Muscle layer of duodenum (tissue), 2 donors: ENCODE results near the gene RCC2.
A peak's percentile ranks its signal among the peaks of the same experiment; 100 is the strongest.

Experiments
- H3K27ac ChIP-seq: one replicate; pipeline ENCODE4 v1.7.0; 2013; ENCODE audit warnings: mild to moderate bottlenecking, low read length
- H3K27me3 ChIP-seq: one replicate; pipeline ENCODE4 v1.7.0; 2013; ENCODE audit warnings: low read depth, mild to moderate bottlenecking, control low read depth, low read length
- H3K36me3 ChIP-seq, 2 donors: one replicate each; pipeline ENCODE4 v1.7.0; 2013; ENCODE audit warnings: low read length in 2 of 2, control low read depth in 1 of 2, mild to moderate bottlenecking in 1 of 2; ENCODE audit not compliant: insufficient read depth in 2 of 2, control insufficient read depth in 1 of 2
- H3K4me1 ChIP-seq, 2 donors: one replicate each; pipeline ENCODE4 v1.7.0; 2013; ENCODE audit warnings: low read length in 2 of 2, mild to moderate bottlenecking in 2 of 2, control low read depth in 1 of 2, moderate library complexity in 1 of 2; ENCODE audit not compliant: insufficient read depth in 2 of 2, control insufficient read depth in 1 of 2
- H3K4me3 ChIP-seq, 2 donors: one replicate each; pipeline ENCODE4 v1.7.0; 2013; ENCODE audit warnings: low read length in 2 of 2, low read depth in 1 of 2, mild to moderate bottlenecking in 1 of 2
- H3K9me3 ChIP-seq, 2 donors: one replicate each; pipeline ENCODE4 v1.7.0; 2013; ENCODE audit warnings: low read length in 2 of 2, control low read depth in 1 of 2, mild to moderate bottlenecking in 1 of 2; ENCODE audit not compliant: control insufficient read depth in 1 of 2
- donor health status: healthy.

Gene RCC2

GRCh38 chr1:17441993-17442357 lies 2.5 kb upstream of the RCC2 start:
- no peaks in the 10 kb centered on the region for H3K27me3 ChIP-seq
- peaks cover 8 to 15% of the 10 kb centered on the region in 2 donors for H3K4me1 ChIP-seq
- no peak overlapping the region for H3K27ac ChIP-seq
- H3K9me3 ChIP-seq = no peaks in the 10 kb centered on the region
- H3K36me3 ChIP-seq = no peaks in the 10 kb centered on the region
- no peak overlapping the region for H3K4me3 ChIP-seq

- H3K4me3 ChIP-seq = no peak overlapping the region
- no peaks in the 10 kb centered on the region for H3K27me3 ChIP-seq
- peaks cover 8 to 21% of the 10 kb centered on the region in 2 donors for H3K4me1 ChIP-seq
- H3K9me3 ChIP-seq = no peaks in the 10 kb centered on the region
- no peaks in the 10 kb centered on the region for H3K36me3 ChIP-seq
- no peak overlapping the region for H3K27ac ChIP-seq
These were observed 2.0 kb upstream of the RCC2 start for GRCh38 chr1:17441265-17441992.

GRCh38 chr1:17440827-17441168 lies 1.3 kb upstream of the RCC2 start:
- Histone ChIP-seq H3K27ac (no peak overlapping the region), H3K4me3 (no peak overlapping the region)

GRCh38 chr1:17440074-17440826 lies 773 bp upstream of the RCC2 start:
- peaks cover 8 to 28% of the 10 kb centered on the region in 2 donors for H3K4me1 ChIP-seq
- H3K9me3 ChIP-seq = no peaks in the 10 kb centered on the region
- no peaks in the 10 kb centered on the region for H3K27me3 ChIP-seq
- no peaks in the 10 kb centered on the region for H3K36me3 ChIP-seq
- peak overlapping the region; percentile 75 to 85 for H3K4me3 ChIP-seq
- no peak overlapping the region for H3K27ac ChIP-seq

More at GRCh38 chr1:17440827-17441168, 1.3 kb upstream of the RCC2 start:
- H3K36me3 ChIP-seq = no peaks in the 10 kb centered on the region
- peaks cover 8 to 26% of the 10 kb centered on the region in 2 donors for H3K4me1 ChIP-seq
- H3K27me3 ChIP-seq = no peaks in the 10 kb centered on the region
- H3K9me3 ChIP-seq = no peaks in the 10 kb centered on the region

- Histone ChIP-seq H3K4me3 (peak overlapping the region; percentile 85 to 93), H3K4me1 (peaks cover 8 to 30% of the 10 kb centered on the region in 2 donors), H3K36me3 (peaks cover 2 to 6% of the 10 kb centered on the region in 2 donors), H3K9me3 (no peaks in the 10 kb centered on the region), H3K27ac (peak overlapping the region; percentile 77), H3K27me3 (no peaks in the 10 kb centered on the region)
These were observed 893 bp downstream of the RCC2 start for GRCh38 chr1:17438318-17439249.

- H3K4me3 ChIP-seq = peak overlapping the region; percentile 72 to 85
- H3K36me3 ChIP-seq = peaks cover 5 to 6% of the 10 kb centered on the region in 2 donors
- H3K4me1 ChIP-seq = peaks cover 8 to 30% of the 10 kb centered on the region in 2 donors
- H3K9me3 ChIP-seq = no peaks in the 10 kb centered on the region
- no peak overlapping the region for H3K27ac ChIP-seq
- no peaks in the 10 kb centered on the region for H3K27me3 ChIP-seq
These were observed 1.7 kb downstream of the RCC2 start for GRCh38 chr1:17437580-17438317.

- Histone ChIP-seq H3K27ac (no peak overlapping the region), H3K4me1 (peaks cover 8 to 34% of the 10 kb centered on the region in 2 donors), H3K9me3 (no peaks in the 10 kb centered on the region), H3K36me3 (peaks cover 5 to 6% of the 10 kb centered on the region in 2 donors), H3K4me3 (peak overlapping the region; percentile 72 to 85), H3K27me3 (no peaks in the 10 kb centered on the region)
These were observed 2.3 kb downstream of the RCC2 start for GRCh38 chr1:17437260-17437579.

GRCh38 chr1:17436380-17437174 lies 2.9 kb downstream of the RCC2 start:
- Histone ChIP-seq H3K4me3 (peak overlapping the region; percentile 72 to 85), H3K4me1 (peaks cover 8 to 35% of the 10 kb centered on the region in 2 donors), H3K27me3 (no peaks in the 10 kb centered on the region), H3K27ac (no peak overlapping the region), H3K9me3 (no peaks in the 10 kb centered on the region), H3K36me3 (peaks cover 5 to 6% of the 10 kb centered on the region in 2 donors)

GRCh38 chr1:17434601-17435000 lies 4.9 kb downstream of the RCC2 start:
- H3K27me3 ChIP-seq = no peaks in the 10 kb centered on the region
- no peak overlapping the region for H3K4me3 ChIP-seq
- no peaks in the 10 kb centered on the region for H3K9me3 ChIP-seq
- no peak overlapping the region for H3K27ac ChIP-seq
- H3K36me3 ChIP-seq = peaks cover 5 to 6% of the 10 kb centered on the region in 2 donors
- H3K4me1 ChIP-seq = peaks cover 0 to 23% of the 10 kb centered on the region in 2 donors

- Histone ChIP-seq H3K36me3 (peaks cover 6% of the 10 kb centered on the region in 2 donors), H3K27me3 (no peaks in the 10 kb centered on the region), H3K4me1 (peaks cover 0 to 23% of the 10 kb centered on the region in 2 donors), H3K4me3 (no peak overlapping the region), H3K27ac (no peak overlapping the region), H3K9me3 (no peaks in the 10 kb centered on the region)
These were observed 5.5 kb downstream of the RCC2 start for GRCh38 chr1:17434016-17434415.
